ENCODE measurements around the gene RAB20. TPM values are rescaled to one million over a fixed set of nuclear protein-coding genes. Genes with fewer than 3 reads are reported as not detected.

The RAB20 gene
- total RNA-seq, 1 experiment from 2014 or later: 12.3 TPM

- H3K27ac ChIP-seq (ENCODE audit: insufficient read length, low read depth, low read length): no peak overlapping the region
- peaks cover 7 to 38% (median 33%) of the 10 kb centered on the region in 3 experiments; a peak in 6 of 7 replicates for H3K36me3 Mint-ChIP-seq (ENCODE audit: insufficient read depth in 1 of 3, low read depth in 3 of 3)
- H2AFZ ChIP-seq (ENCODE audit: low read length): no peak overlapping the region
These were observed 78.0 kb downstream of the RAB20 start for GRCh38 chr13:110483386-110483968.

More at GRCh38 chr13:110483386-110483968, 78.0 kb downstream of the RAB20 start:
- no peaks in the 10 kb centered on the region for H3K79me1 ChIP-seq (ENCODE audit: insufficient read depth, low read depth, low read length, poor library complexity, severe bottlenecking)
- H3K9me3 Mint-ChIP-seq: no peaks in the 10 kb centered on the region
- H3K56ac ChIP-seq (ENCODE audit: insufficient read length, low read depth, low read length): no peak overlapping the region
- H3K4me1 Mint-ChIP-seq: peaks cover 43% of the 10 kb centered on the region in 2 experiments
- no peak overlapping the region for H3K4ac ChIP-seq (ENCODE audit: low read depth, low read length)
- H3K14ac ChIP-seq (ENCODE audit: insufficient read depth, low read length): no peak overlapping the region
- no peak overlapping the region for H2BK15ac ChIP-seq (ENCODE audit: low read depth, low read length)
- H3K79me2 ChIP-seq (ENCODE audit: insufficient read depth, low read length): no peaks in the 10 kb centered on the region
- H2AK5ac ChIP-seq (ENCODE audit: insufficient read length, low read length): no peak overlapping the region
- H3K27me3 ChIP-seq (ENCODE audit: insufficient read depth, low read length): no peaks in the 10 kb centered on the region
- H2BK20ac ChIP-seq (ENCODE audit: low read depth, low read length, poor library complexity, severe bottlenecking): no peak overlapping the region
- no peak overlapping the region for H3T11ph ChIP-seq (ENCODE audit: low read length)
- peak overlapping the region in 1 of 3 experiments; percentile 49; a peak in 2 of 7 replicates for H3K27ac Mint-ChIP-seq
- H2BK12ac ChIP-seq (ENCODE audit: insufficient read length, low read depth, low read length): no peak overlapping the region
- H3K4me2 ChIP-seq (ENCODE audit: insufficient read depth, insufficient read length, low read length): no peak overlapping the region
- H3K9ac ChIP-seq (ENCODE audit: extremely low read depth, insufficient read length, low read length): no peak overlapping the region
- no peaks in the 10 kb centered on the region for H4K20me1 ChIP-seq (ENCODE audit: control insufficient read depth, insufficient read depth, insufficient read length)
- no peak overlapping the region for H4K91ac ChIP-seq (ENCODE audit: insufficient read length, low read depth, low read length)
- no peak overlapping the region for H3K18ac ChIP-seq (ENCODE audit: insufficient read length, low read depth, low read length)
- H3K27me3 Mint-ChIP-seq (ENCODE audit: low read depth): no peaks in the 10 kb centered on the region
- no peak overlapping the region for H3K4me3 Mint-ChIP-seq
- peaks cover 11% of the 10 kb centered on the region for H3K4me1 ChIP-seq (ENCODE audit: insufficient read depth, low read length)
- TF ChIP-seq CTCF (conservative IDR thresholded peaks at IDR 0.05): no peak
- DNase-seq: no peak
- H3K23ac ChIP-seq (ENCODE audit: insufficient read length, low read depth, low read length): no peak overlapping the region
- H4K5ac ChIP-seq (ENCODE audit: insufficient read length, low read depth, low read length): no peak overlapping the region
- no peak overlapping the region for H4K8ac ChIP-seq (replicated peaks; ENCODE audit: insufficient read length, low read depth, low read length)
- H2BK120ac ChIP-seq (ENCODE audit: low read depth, low read length, poor library complexity, severe bottlenecking): no peak overlapping the region
- no peaks in the 10 kb centered on the region for H3K9me3 ChIP-seq (ENCODE audit: control insufficient read depth, low read depth, low read length)
- H3K23me2 ChIP-seq (ENCODE audit: insufficient read length, low read depth, low read length, poor library complexity, severe bottlenecking): peaks cover 4% of the 10 kb centered on the region
- H2BK5ac ChIP-seq (ENCODE audit: insufficient read length, low read length): no peak overlapping the region
- no CpG with 5 or more reads among the region's 13 CpGs for WGBS (ENCODE audit: extremely low coverage, insufficient read length, low lambda C conversion rate)
